HEK293 (cell line): ENCODE results near the gene CLDN18.

Source experiments
- CTCF ChIA-PET: fragments of 350-600 bp; formaldehyde crosslinking; extraction: SDS; loops from one replicate; lab custom pipeline; 2021; ENCODE audit warnings: antibody characterized with exemption; lab: Yijun Ruan, JAX
- POLR2A ChIA-PET: fragments of 300-600 bp; formaldehyde crosslinking; extraction: SDS; loops from one replicate; lab custom pipeline; 2020; ENCODE audit warnings: antibody characterized with exemption, inconsistent platforms; lab: Yijun Ruan, JAX
- H3K27ac ChIP-seq: fragments of 200-500 bp; sonication (Bioruptor generic); 2 replicates; pipeline ENCODE4 v1.5.1; 2014; ENCODE audit warnings: low read depth, low read length, control low read depth, inconsistent platforms; ENCODE audit errors: extremely low read depth
- H3K36me3 ChIP-seq, 2 experiments: fragments of 200-500 bp in 1 of 2; sonication (Bioruptor generic) in 1 of 2; 1 replicate in 1 of 2; 2 replicates in 1 of 2; pipeline ENCODE4 v1.5.1; 2014 to 2017; ENCODE audit warnings: inconsistent platforms in 2 of 2, low read length in 2 of 2; ENCODE audit not compliant: control insufficient read depth in 2 of 2, insufficient read depth in 1 of 2
- H3K4me1 ChIP-seq: fragments of 200-500 bp; sonication (Bioruptor generic); 2 replicates; pipeline ENCODE4 v1.5.1; 2014; ENCODE audit warnings: mild to moderate bottlenecking, low read length, inconsistent platforms; ENCODE audit not compliant: control insufficient read depth, insufficient read depth
- H3K4me3 ChIP-seq: 2 replicates; pipeline ENCODE4 v1.5.1; 2011; ENCODE audit warnings: low read depth, mild to moderate bottlenecking, control low read depth, low read length, moderate library complexity
- H3K9me3 ChIP-seq: fragments of 200-500 bp; sonication (Bioruptor generic); 2 replicates; pipeline ENCODE4 v1.5.1; 2014; ENCODE audit warnings: low read depth, low read length, inconsistent platforms; ENCODE audit not compliant: control insufficient read depth, insufficient read depth
- PRDM10 ChIP-seq: fragments of 450-650 bp; formaldehyde crosslinking; IDR thresholded peaks from 2 replicates; pipeline ENCODE4 v1.5.1; 2016; ENCODE audit warnings: missing biosample characterization, missing genetic modification characterization
- PRDM2 ChIP-seq: fragments of 450-650 bp; formaldehyde crosslinking; IDR thresholded peaks from 2 replicates; pipeline ENCODE4 v1.5.1; 2016; ENCODE audit warnings: missing biosample characterization, missing genetic modification characterization, borderline replicate concordance
- SETDB1 ChIP-seq: IDR thresholded peaks from one replicate; pipeline ENCODE4 v1.6.1; 2017; ENCODE audit warnings: mild to moderate bottlenecking, low read length, moderate library complexity, mixed read lengths; ENCODE audit not compliant: insufficient read length
- TCF7L2 ChIP-seq: IDR thresholded peaks from 2 replicates; pipeline ENCODE4 v1.6.1; 2011; ENCODE audit warnings: low read depth, mild to moderate bottlenecking, inconsistent platforms, low read length, moderate library complexity, borderline replicate concordance
- ZFHX2 ChIP-seq: fragments of 450-650 bp; formaldehyde crosslinking; conservative IDR thresholded peaks from 2 replicates; pipeline ENCODE4 v1.5.1; 2016; ENCODE audit warnings: missing biosample characterization, missing genetic modification characterization
- ZFP37 ChIP-seq: fragments of 450-650 bp; formaldehyde crosslinking; IDR thresholded peaks from 2 replicates; pipeline ENCODE4 v1.5.1; 2016; ENCODE audit warnings: missing biosample characterization, missing genetic modification characterization
- ZIC2 ChIP-seq: fragments of 450-650 bp; formaldehyde crosslinking; IDR thresholded peaks from 2 replicates; pipeline ENCODE4 v1.5.1; 2016; ENCODE audit warnings: missing biosample characterization, missing genetic modification characterization
- ZNF155 ChIP-seq: fragments of 450-650 bp; formaldehyde crosslinking; IDR thresholded peaks from 2 replicates; pipeline ENCODE4 v1.5.1; 2016; ENCODE audit warnings: missing biosample characterization, missing genetic modification characterization
- ZNF169 ChIP-seq: fragments of 450-650 bp; formaldehyde crosslinking; IDR thresholded peaks from 2 replicates; pipeline ENCODE4 v1.5.1; 2016; ENCODE audit warnings: missing biosample characterization, missing genetic modification characterization
- ZNF266 ChIP-seq: fragments of 450-650 bp; formaldehyde crosslinking; IDR thresholded peaks from 2 replicates; pipeline ENCODE4 v1.5.1; 2016; ENCODE audit warnings: missing biosample characterization, missing genetic modification characterization, low read depth
- ZNF341 ChIP-seq: fragments of 450-650 bp; formaldehyde crosslinking; IDR thresholded peaks from 2 replicates; pipeline ENCODE4; 2016; ENCODE audit warnings: low read depth, missing biosample characterization, missing genetic modification characterization
- ZNF398 ChIP-seq: fragments of 450-650 bp; formaldehyde crosslinking; IDR thresholded peaks from 2 replicates; pipeline ENCODE4 v1.5.1; 2017; ENCODE audit warnings: missing biosample characterization, missing genetic modification characterization
- ZNF416 ChIP-seq: fragments of 450-650 bp; formaldehyde crosslinking; IDR thresholded peaks from 2 replicates; pipeline ENCODE4 v1.5.1; 2016; ENCODE audit warnings: missing biosample characterization, missing genetic modification characterization
- ZNF560 ChIP-seq: fragments of 450-650 bp; formaldehyde crosslinking; IDR thresholded peaks from 2 replicates; pipeline ENCODE4 v1.5.1; 2017; ENCODE audit warnings: missing biosample characterization, missing genetic modification characterization, borderline replicate concordance
- ZNF596 ChIP-seq: fragments of 450-650 bp; IDR thresholded peaks from 2 replicates; pipeline ENCODE4 v1.5.0; 2018; ENCODE audit warnings: missing biosample characterization, mild to moderate bottlenecking, missing genetic modification characterization, moderate library complexity
- ZNF677 ChIP-seq: fragments of 450-650 bp; IDR thresholded peaks from 2 replicates; pipeline ENCODE4 v1.5.0; 2018; ENCODE audit warnings: missing biosample characterization, mild to moderate bottlenecking, missing genetic modification characterization, moderate library complexity
- ZNF707 ChIP-seq: fragments of 450-650 bp; formaldehyde crosslinking; IDR thresholded peaks from 2 replicates; pipeline ENCODE4 v1.5.1; 2016; ENCODE audit warnings: missing biosample characterization, missing genetic modification characterization

Gene CLDN18

GRCh38 chr3:138032567-138032966 lies 22.6 kb downstream of the CLDN18 start:
- H3K4me3 ChIP-seq, result no peak overlapping the region
- no peaks in the 10 kb centered on the region for H3K9me3 ChIP-seq
- H3K27ac ChIP-seq, result no peak overlapping the region
- H3K4me1 ChIP-seq, result no peaks in the 10 kb centered on the region
- POLR2A ChIA-PET, result no interaction called here
- no peak for TF ChIP-seq SETDB1
- no peak for TF ChIP-seq PRDM2 (tag by site-specific recombination)
- no peak for TF ChIP-seq ZIC2
- no peak for TF ChIP-seq ZNF398 (tag by site-specific recombination)
- TF ChIP-seq ZFP37 (tag by site-specific recombination), result no peak
- no peak for TF ChIP-seq ZFHX2 (tag by site-specific recombination)
- TF ChIP-seq TCF7L2, result no peak
- TF ChIP-seq ZNF416 (tag by site-specific recombination), result no peak
- no peak for TF ChIP-seq ZNF677
- no peak for TF ChIP-seq ZNF155 (tag by site-specific recombination)
- TF ChIP-seq ZNF707 (tag by site-specific recombination), result no peak
- no peak for TF ChIP-seq ZNF596 (tag by site-specific recombination)
- no peak for TF ChIP-seq ZNF560
- no peak for TF ChIP-seq ZNF169 (tag by site-specific recombination)
- TF ChIP-seq PRDM10 (tag by site-specific recombination), result no peak
- TF ChIP-seq ZNF341 (tag by site-specific recombination), result no peak
- no peak for TF ChIP-seq ZNF266 (tag by site-specific recombination)
- TF ChIP-seq, all 188 proteins: peak for 0
- H3K36me3 ChIP-seq, result peaks cover 0 to 7% of the 10 kb centered on the region in 2 experiments; a peak in 1 of 3 replicates
- CTCF ChIA-PET, result interaction anchor here (0.6 kb wide), 1 partner anchor 44 kb away, joined by 3 read pairs; no protein-coding TSS in a partner anchor
